ENCODE results near the gene HEATR5B. TPM values are rescaled to one million over a fixed set of nuclear protein-coding genes. Genes with fewer than 3 reads are reported as not detected.

Gene HEATR5B
- total and polyA plus RNA-seq, 2 of the 8 experiments (the other 6 are each of a cell fraction or from before 2014, with no cell fraction given), result 7.0 to 12.6 TPM

DNA sequence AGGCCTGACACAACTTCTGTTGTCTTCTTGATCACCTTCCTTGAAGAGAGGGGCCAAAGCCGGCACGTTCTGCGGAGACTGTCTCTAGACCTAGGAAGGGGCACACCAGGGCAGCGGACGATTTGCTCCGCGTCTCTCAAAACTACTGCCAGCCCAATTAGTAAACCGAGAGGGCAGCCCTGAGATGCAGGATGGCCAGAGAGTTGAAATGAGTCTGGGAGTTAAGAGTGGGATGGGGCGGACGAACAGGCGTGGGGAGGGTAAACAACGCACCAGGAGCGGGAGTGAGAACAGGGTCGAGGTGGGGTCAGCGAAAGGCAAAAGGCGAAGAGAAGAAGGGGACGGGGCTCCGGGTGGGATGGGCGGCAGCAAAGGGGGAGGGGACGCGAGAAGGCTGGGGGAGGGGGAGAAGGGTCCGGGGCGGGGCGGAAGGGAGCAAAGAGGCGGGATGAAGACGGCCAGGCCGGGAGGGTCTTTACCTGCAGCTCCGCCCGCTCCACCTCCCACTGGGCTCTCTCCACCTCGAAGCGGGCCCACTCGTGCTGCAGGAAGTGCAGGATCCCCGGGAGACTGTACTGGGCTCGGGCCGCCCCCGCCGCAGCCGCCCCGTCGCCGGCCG is 118.3 kb downstream of the HEATR5B start:
- peak overlapping the region; percentile 98 for H3K18ac ChIP-seq (ENCODE audit: extremely low read depth, low read length)
- no peak overlapping the region for H2AFZ ChIP-seq (ENCODE audit: low read length)
- no peaks in the 10 kb centered on the region for H3K9me3 ChIP-seq (ENCODE audit: insufficient read depth in 2 of 2, low read depth in 1 of 2, low read length in 1 of 2)
- peak overlapping the region; percentile 90 for H3K56ac ChIP-seq (replicated peaks; ENCODE audit: insufficient read length, low read depth, low read length)
- peak overlapping the region; percentile 89 to 95 (median 92) for H3K4me3 ChIP-seq (ENCODE audit: extremely low read depth in 1 of 4, insufficient read depth in 2 of 4, low read depth in 3 of 4, low read length in 4 of 4)
- peak overlapping the region; percentile 46 for H3K14ac ChIP-seq (ENCODE audit: insufficient read length)
- FAIRE-seq, result no peak
- peak overlapping the region; percentile 82 to 86 for H3K4me2 ChIP-seq (ENCODE audit: insufficient read depth in 1 of 2, low read depth in 2 of 2, low read length in 2 of 2)
- H3K27ac ChIP-seq (ENCODE audit: low read depth, low read length), result peak overlapping the region; percentile 78; the same call in 1 of the 2 replicates
- H3K23me2 ChIP-seq (ENCODE audit: low read depth, low read length), result peaks cover 11% of the 10 kb centered on the region
- peak; percentile 53 to 83 for DNase-seq (ENCODE audit: low read depth in 1 of 2, low spot score in 2 of 2)
- H4K20me1 ChIP-seq (replicated peaks in 1 of 2; ENCODE audit: control insufficient read depth in 1 of 2, insufficient read depth in 2 of 2, low read length in 2 of 2), result no peaks in the 10 kb centered on the region
- H3K4me1 ChIP-seq (replicated peaks in 1 of 4; ENCODE audit: control insufficient read depth in 3 of 4, insufficient read depth in 4 of 4, low read length in 3 of 4), result peaks cover 6 to 18% (median 13%) of the 10 kb centered on the region in 4 experiments
- H3K4ac ChIP-seq (replicated peaks; ENCODE audit: insufficient read length, low read depth, low read length), result peak overlapping the region; percentile 71
- peak overlapping the region; percentile 95 for H2BK5ac ChIP-seq (ENCODE audit: low read depth, low read length)
- H3K23ac ChIP-seq (ENCODE audit: insufficient read length), result no peak overlapping the region
- peak overlapping the region; percentile 62 for H2BK120ac ChIP-seq (replicated peaks; ENCODE audit: low read depth, low read length)
- H4K8ac ChIP-seq (ENCODE audit: extremely low read depth, insufficient read depth, low read length), result peak overlapping the region; percentile 95; the same call in 1 of the 2 replicates
- H3K27me3 ChIP-seq (replicated peaks in 1 of 4; ENCODE audit: control insufficient read depth in 3 of 4, extremely low read depth in 1 of 4, insufficient read depth in 3 of 4, low read length in 3 of 4), result no peaks in the 10 kb centered on the region
- H2AK5ac ChIP-seq (ENCODE audit: low read depth, low read length), result no peak overlapping the region; the same call in 1 of the 2 replicates
- peak overlapping the region; percentile 88; the same call in 1 of the 2 replicates for H2BK15ac ChIP-seq (ENCODE audit: low read length)
- H4K5ac ChIP-seq (ENCODE audit: insufficient read length, low read depth, low read length), result peak overlapping the region; percentile 85
- ChIA-PET CTCF (ENCODE audit: partially characterized antibody) (interaction anchor here (1.3 kb wide), 1 partner anchor 9 kb away, joined by 3 read pairs; no protein-coding TSS in a partner anchor), POLR2A (ENCODE audit: partially characterized antibody) (interaction anchor here (0.8 to 1.6 kb wide), 4 partner anchors 10 to 62 kb away, joined by 3 to 7 read pairs (median 4); no protein-coding TSS in a partner anchor)
- H3K36me3 ChIP-seq (ENCODE audit: control insufficient read depth in 2 of 4, insufficient read depth in 4 of 4, low read length in 3 of 4), result no peaks in the 10 kb centered on the region; a peak in 1 of 8 replicates
- H3K79me1 ChIP-seq (ENCODE audit: low read depth, low read length), result no peaks in the 10 kb centered on the region
- no peak overlapping the region for H2BK20ac ChIP-seq (ENCODE audit: low read length)
- H4K91ac ChIP-seq (replicated peaks; ENCODE audit: insufficient read length, low read length), result peak overlapping the region; percentile 91
- peak overlapping the region; percentile 85 for H2BK12ac ChIP-seq (ENCODE audit: low read depth, low read length)
- 6% methylated on average over 15 of the region's 42 CpGs; no CpG with 5 or more reads in 1 of the 2 experiments for WGBS, 2 experiments (ENCODE audit: extremely low coverage in 1 of 2, insufficient coverage in 1 of 2, insufficient read length in 1 of 2, insufficient replicate concordance in 2 of 2, low coverage in 1 of 2, low lambda C conversion rate in 2 of 2, missing lambda C conversion rate in 1 of 2)
- H3K9ac ChIP-seq (replicated peaks in 1 of 4; ENCODE audit: extremely low read depth in 1 of 4, low read depth in 3 of 4, low read length in 3 of 4), result peak overlapping the region; percentile 57 to 75 (median 70)
- H3K79me2 ChIP-seq (ENCODE audit: control insufficient read depth in 1 of 2, insufficient read depth in 2 of 2, low read length in 2 of 2), result peaks cover 0 to 39% of the 10 kb centered on the region in 2 experiments; a peak in 3 of 4 replicates
- TF ChIP-seq RXRA (IDR thresholded peaks at IDR 0.05; ENCODE audit: insufficient read depth, low read depth, low read length) (no peak), PHF8 (conservative IDR thresholded peaks at IDR 0.05; ENCODE audit: low read depth, low read length) (no peak), SP2 (IDR thresholded peaks at IDR 0.05; ENCODE audit: low read length) (no peak), SIRT6 (IDR thresholded peaks at IDR 0.05; ENCODE audit: low read length) (no peak), KDM4A (IDR thresholded peaks at IDR 0.05; ENCODE audit: low read depth, low read length, severe bottlenecking) (peak; percentile 18), SUZ12 (IDR thresholded peaks at IDR 0.05; ENCODE audit: low read length) (no peak), CBX5 (IDR thresholded peaks at IDR 0.05; ENCODE audit: low read depth, low read length) (no peak), TAF7 (optimal IDR thresholded peaks at IDR 0.05; ENCODE audit: borderline replicate concordance, low read depth, low read length) (no peak), ZNF274 (IDR thresholded peaks at IDR 0.05; ENCODE audit: borderline replicate concordance, extremely low read depth, low read length) (no peak), ASH2L (IDR thresholded peaks at IDR 0.05; ENCODE audit: low read length) (peak; percentile 99), BRCA1 (IDR thresholded peaks at IDR 0.05; ENCODE audit: low read depth, low read length) (no peak)
- TF ChIP-seq, protein P1, sequence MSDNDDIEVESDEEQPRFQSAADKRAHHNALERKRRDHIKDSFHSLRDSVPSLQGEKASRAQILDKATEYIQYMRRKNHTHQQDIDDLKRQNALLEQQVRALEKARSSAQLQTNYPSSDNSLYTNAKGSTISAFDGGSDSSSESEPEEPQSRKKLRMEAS (IDR thresholded peaks at IDR 0.05), result no peak; the same call in none of the 2 replicates

Measured in H1 (cell line).